GM12878 (cell line): ENCODE results near the gene PLEKHA5. TPM values are rescaled to one million over a fixed set of nuclear protein-coding genes. Genes with fewer than 3 reads are reported as not detected.

ENCODE experiments used
- ATAC-seq: fragments of 200-7000 bp; cut with Tn5 transposase; 3 replicates; pipeline ENCODE4 v1.9.1; 2020; ENCODE audit warnings: mild to moderate bottlenecking, moderate library complexity
- BruUV-seq: library from RNA; stranded (reverse); fragments of 400-500 nt; replicated peaks from 2 replicates; lab custom pipeline; 2021; lab: Mats Ljungman, UMichigan
- CTCF ChIA-PET: fragments of 300-600 bp; sonication (Branson Sonifier 250); formaldehyde crosslinking; extraction: SDS; loops from one replicate; lab custom pipeline; 2021; ENCODE audit warnings: inconsistent platforms; lab: Yijun Ruan, JAX
- POLR2A ChIA-PET: fragments of 350-600 bp; formaldehyde crosslinking; extraction: SDS; loops from one replicate; lab custom pipeline; 2021; ENCODE audit warnings: inconsistent platforms; lab: Charles Lee
- RAD21 ChIA-PET: fragments of 300-600 bp; sonication (Branson Sonifier 250); formaldehyde crosslinking; loops from one replicate; lab custom pipeline; 2023; ENCODE audit warnings: antibody characterized with exemption; ENCODE audit not compliant: unreplicated experiment; lab: Charles Lee
- SMC1A ChIA-PET: fragments of 300-600 bp; sonication (Branson Sonifier 250); formaldehyde crosslinking; loops from one replicate; lab custom pipeline; 2023; ENCODE audit not compliant: unreplicated experiment, uncharacterized antibody; lab: Charles Lee
- DNase-seq: peaks from one replicate; pipeline ENCODE4 v3.0.0-alpha.2; 2011; ENCODE audit warnings: low read depth, low spot score
- FAIRE-seq: peaks from 3 replicates; lab custom pipeline; 2011; peaks lifted over from hg19 to GRCh38; lab: Jason Lieb, UNC
- H2AFZ ChIP-seq: 2 replicates; pipeline ENCODE4 v1.6.0; 2011; ENCODE audit warnings: low read depth, low read length, control low read depth; ENCODE audit not compliant: control insufficient read depth
- H3K27ac ChIP-seq: 2 replicates; pipeline ENCODE4 v1.5.1; 2011; ENCODE audit warnings: control low read depth; ENCODE audit not compliant: control insufficient read depth, insufficient read depth
- H3K27me3 ChIP-seq, 2 experiments: replicated peaks in 1 of 2; 2 replicates each; pipeline versions ENCODE4 v1.6.0 to v1.6.1; 2011; ENCODE audit warnings: low read length in 1 of 2; ENCODE audit not compliant: control insufficient read depth in 2 of 2, insufficient read depth in 2 of 2
- H3K36me3 ChIP-seq, 2 experiments: 2 replicates each; pipeline ENCODE4 v1.5.1; 2011; ENCODE audit warnings: low read length in 1 of 2; ENCODE audit not compliant: control insufficient read depth in 2 of 2, insufficient read depth in 2 of 2
- H3K4me1 ChIP-seq: 2 replicates; pipeline ENCODE4 v1.6.1; 2011; ENCODE audit warnings: mild to moderate bottlenecking, low read length, moderate library complexity, mixed read lengths; ENCODE audit not compliant: control insufficient read depth, insufficient read depth
- H3K4me2 ChIP-seq: 2 replicates; pipeline ENCODE4 v1.6.0; 2011; ENCODE audit warnings: control low read depth; ENCODE audit not compliant: control insufficient read depth, insufficient read depth
- H3K4me3 ChIP-seq: fragments of 200-600 bp; sonication (generic); 2 replicates; pipeline ENCODE4 v1.5.1; 2016
- H3K79me2 ChIP-seq: 2 replicates; pipeline ENCODE4 v1.6.0; 2011; ENCODE audit warnings: low read length; ENCODE audit not compliant: control insufficient read depth, insufficient read depth
- H3K9ac ChIP-seq: 2 replicates; pipeline ENCODE4 v1.8.0; 2011; ENCODE audit warnings: low read length, control low read depth, mixed read lengths; ENCODE audit not compliant: control insufficient read depth, insufficient read depth
- H3K9me3 ChIP-seq: replicated peaks from 3 replicates; pipeline ENCODE4 v1.5.1; 2011; ENCODE audit warnings: mild to moderate bottlenecking, low read length; ENCODE audit not compliant: control insufficient read depth, insufficient read depth
- H4K20me1 ChIP-seq: 2 replicates; pipeline ENCODE4 v1.6.0; 2011; ENCODE audit not compliant: control insufficient read depth, insufficient read depth
- CBX3 ChIP-seq: fragments of 200-600 bp; sonication (generic); IDR thresholded peaks from 2 replicates; pipeline ENCODE4 v1.6.1; 2016; ENCODE audit warnings: low read depth, borderline replicate concordance
- CEBPB ChIP-seq, 2 experiments: fragments of 150-350 bp in 1 of 2; IDR thresholded peaks; 2 replicates each; pipeline ENCODE4 v1.6.1; 2012 to 2014; ENCODE audit warnings: low read depth in 2 of 2, low read length in 2 of 2, borderline replicate concordance in 1 of 2, inconsistent platforms in 1 of 2
- EGR1 ChIP-seq, 2 experiments: IDR thresholded peaks; 1 replicate in 1 of 2; 2 replicates in 1 of 2; pipeline ENCODE4 v1.6.1; 2011 to 2012; ENCODE audit warnings: low read depth in 2 of 2, low read length in 2 of 2, borderline replicate concordance in 1 of 2, mild to moderate bottlenecking in 1 of 2, moderate library complexity in 1 of 2
- MTA2 ChIP-seq: fragments of 450-650 bp; IDR thresholded peaks from 2 replicates; pipeline ENCODE4 v1.6.1; 2016; ENCODE audit warnings: low read depth, mild to moderate bottlenecking, moderate library complexity
- PBX3 ChIP-seq: IDR thresholded peaks from 2 replicates; pipeline ENCODE4 v1.6.1; 2011; ENCODE audit warnings: mild to moderate bottlenecking, low read depth, low read length, moderate library complexity; ENCODE audit not compliant: insufficient replicate concordance
- POU2F2 ChIP-seq: IDR thresholded peaks from 3 replicates; pipeline ENCODE4 v1.6.1; 2011; ENCODE audit warnings: low read depth, mild to moderate bottlenecking, low read length, borderline replicate concordance
- SMAD5 ChIP-seq: IDR thresholded peaks from 2 replicates; pipeline ENCODE4 v1.6.1; 2016; ENCODE audit warnings: antibody characterized with exemption, low read depth
- SRF ChIP-seq, 2 experiments: IDR thresholded peaks; 2 replicates each; pipeline ENCODE4 v1.6.1; 2011; ENCODE audit warnings: low read depth in 2 of 2, low read length in 2 of 2, mild to moderate bottlenecking in 1 of 2, moderate library complexity in 1 of 2
- TAF1 ChIP-seq: IDR thresholded peaks from 2 replicates; pipeline ENCODE4 v1.6.1; 2011; ENCODE audit warnings: mild to moderate bottlenecking, low read depth, low read length, borderline replicate concordance
- ZBTB4 ChIP-seq: fragments of 450-650 bp; formaldehyde crosslinking; IDR thresholded peaks from 2 replicates; pipeline ENCODE4 v1.4.0; 2022; ENCODE audit warnings: mild to moderate bottlenecking, moderate library complexity
- ZNF207 ChIP-seq: fragments of 450-650 bp; IDR thresholded peaks from 2 replicates; pipeline ENCODE4 v1.6.1; 2014; ENCODE audit warnings: antibody characterized with exemption, mild to moderate bottlenecking, borderline replicate concordance
- ZZZ3 ChIP-seq: IDR thresholded peaks from 2 replicates; pipeline ENCODE4 v1.6.1; 2011; ENCODE audit warnings: low read depth; ENCODE audit not compliant: control insufficient read depth, insufficient read length
- WGBS: methylation state at CpG from one replicate; pipeline ENCODE4 v1.1.6; 2016; ENCODE audit warnings: low lambda C conversion rate; ENCODE audit not compliant: insufficient replicate concordance, insufficient coverage; ENCODE audit errors: missing lambda C conversion rate; 5-methylcytosine and 5-hydroxymethylcytosine counted together
- in situ Hi-C: fragments of 300-500 bp; cut with MboI; formaldehyde crosslinking; loops from 9 replicates; pipeline ENCODE4 v1.14.3; 2018; ENCODE audit warnings: mixed read lengths
- intact Hi-C: fragments of 100-400 bp; cut with micrococcal nuclease; formaldehyde crosslinking; loops from one replicate; pipeline ENCODE4 v1.14.2; 2022; ENCODE audit not compliant: unreplicated experiment
- polyA plus RNA-seq, 11 experiments: library from polyadenylated mRNA; depleted of rRNA in 4 of 11; unstranded in 6 of 11; stranded (reverse) in 5 of 11; fragments of >200 nt; fragmentation: Nextera tagmentation in 4 of 11; fragmentation: Illumina TruSeq in 1 of 11; extraction: Ambion mirVana in 4 of 11; extraction: Trizol in 1 of 11; gene quantifications; 1 replicate in 1 of 11; 2 replicates in 10 of 11; pipeline versions ENCODE4 v1.2.1 to v1.2.3, GENCODE V29; 2011 to 2016; ENCODE audit warnings: inconsistent platforms in 2 of 11, missing spikeins in 2 of 11, low read depth in 1 of 11
- total RNA-seq, 4 experiments: library from RNA; depleted of rRNA in 3 of 4; stranded (reverse); fragments of >200 nt in 3 of 4; fragmentation: Illumina TruSeq in 1 of 4; extraction: Trizol in 1 of 4; gene quantifications; 2 replicates each; pipeline versions ENCODE4 v1.2.1 to v1.2.3, GENCODE V29; 2013 to 2021
- TF ChIP-seq, protein P1 (sequence below): fragments of 450-650 bp; IDR thresholded peaks from 2 replicates; pipeline ENCODE4 v1.6.1; 2017; ENCODE audit warnings: mild to moderate bottlenecking, moderate library complexity
- TF ChIP-seq, protein P2 (sequence below): fragments of 450-650 bp; IDR thresholded peaks from 2 replicates; pipeline ENCODE4 v1.6.1; 2017; ENCODE audit warnings: mild to moderate bottlenecking

Gene PLEKHA5
- total and polyA plus RNA-seq, 10 of the 15 experiments (the other 5 are each of a cell fraction or from before 2014, with no cell fraction given): 0.09 to 0.33 (median 0.18) TPM; not detected in 3

GRCh38 chr12:19239102-19239501, 109.6 kb downstream of the PLEKHA5 start:
- 2% methylated on average over 5 of the region's 5 CpGs for WGBS
- ChIA-PET CTCF (interaction anchor here (1.1 kb wide), 1 partner anchor 65 kb away, joined by 3 read pairs; no protein-coding TSS in a partner anchor), RAD21 (no interaction called here), SMC1A (no interaction called here), POLR2A (no interaction called here)
- Histone ChIP-seq H3K4me2 (no peak overlapping the region), H3K9ac (no peak overlapping the region), H3K4me1 (no peaks in the 10 kb centered on the region), H3K4me3 (no peak overlapping the region), H3K27ac (no peak overlapping the region), H3K27me3 (no peaks in the 10 kb centered on the region), H4K20me1 (no peaks in the 10 kb centered on the region), H3K36me3 (no peaks in the 10 kb centered on the region), H3K9me3 (no peaks in the 10 kb centered on the region), H2AFZ (no peak overlapping the region), H3K79me2 (no peaks in the 10 kb centered on the region)
- no TSS peak for BruUV-seq
- no peak for ATAC-seq
- no peak for FAIRE-seq
- intact Hi-C loops: no loop called here
- in situ Hi-C loops: no loop called here
- no peak for DNase-seq
- TF ChIP-seq, protein P1, sequence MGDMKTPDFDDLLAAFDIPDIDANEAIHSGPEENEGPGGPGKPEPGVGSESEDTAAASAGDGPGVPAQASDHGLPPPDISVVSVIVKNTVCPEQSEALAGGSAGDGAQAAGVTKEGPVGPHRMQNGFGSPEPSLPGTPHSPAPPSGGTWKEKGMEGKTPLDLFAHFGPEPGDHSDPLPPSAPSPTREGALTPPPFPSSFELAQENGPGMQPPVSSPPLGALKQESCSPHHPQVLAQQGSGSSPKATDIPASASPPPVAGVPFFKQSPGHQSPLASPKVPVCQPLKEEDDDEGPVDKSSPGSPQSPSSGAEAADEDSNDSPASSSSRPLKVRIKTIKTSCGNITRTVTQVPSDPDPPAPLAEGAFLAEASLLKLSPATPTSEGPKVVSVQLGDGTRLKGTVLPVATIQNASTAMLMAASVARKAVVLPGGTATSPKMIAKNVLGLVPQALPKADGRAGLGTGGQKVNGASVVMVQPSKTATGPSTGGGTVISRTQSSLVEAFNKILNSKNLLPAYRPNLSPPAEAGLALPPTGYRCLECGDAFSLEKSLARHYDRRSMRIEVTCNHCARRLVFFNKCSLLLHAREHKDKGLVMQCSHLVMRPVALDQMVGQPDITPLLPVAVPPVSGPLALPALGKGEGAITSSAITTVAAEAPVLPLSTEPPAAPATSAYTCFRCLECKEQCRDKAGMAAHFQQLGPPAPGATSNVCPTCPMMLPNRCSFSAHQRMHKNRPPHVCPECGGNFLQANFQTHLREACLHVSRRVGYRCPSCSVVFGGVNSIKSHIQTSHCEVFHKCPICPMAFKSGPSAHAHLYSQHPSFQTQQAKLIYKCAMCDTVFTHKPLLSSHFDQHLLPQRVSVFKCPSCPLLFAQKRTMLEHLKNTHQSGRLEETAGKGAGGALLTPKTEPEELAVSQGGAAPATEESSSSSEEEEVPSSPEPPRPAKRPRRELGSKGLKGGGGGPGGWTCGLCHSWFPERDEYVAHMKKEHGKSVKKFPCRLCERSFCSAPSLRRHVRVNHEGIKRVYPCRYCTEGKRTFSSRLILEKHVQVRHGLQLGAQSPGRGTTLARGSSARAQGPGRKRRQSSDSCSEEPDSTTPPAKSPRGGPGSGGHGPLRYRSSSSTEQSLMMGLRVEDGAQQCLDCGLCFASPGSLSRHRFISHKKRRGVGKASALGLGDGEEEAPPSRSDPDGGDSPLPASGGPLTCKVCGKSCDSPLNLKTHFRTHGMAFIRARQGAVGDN: no peak
- no peak for TF ChIP-seq EGR1 (IDR thresholded peaks at IDR 0.05; ENCODE audit: borderline replicate concordance in 1 of 2, low read depth in 2 of 2, low read length in 2 of 2)
- TF ChIP-seq MTA2: no peak
- no peak for TF ChIP-seq SRF (IDR thresholded peaks at IDR 0.05; ENCODE audit: low read depth in 2 of 2, low read length in 2 of 2)
- no peak for TF ChIP-seq CBX3
- no peak for TF ChIP-seq ZBTB4
- no peak for TF ChIP-seq TAF1
- no peak for TF ChIP-seq ZNF207
- TF ChIP-seq CEBPB (IDR thresholded peaks at IDR 0.05; ENCODE audit: borderline replicate concordance in 1 of 2, low read depth in 2 of 2, low read length in 2 of 2): no peak
- no peak for TF ChIP-seq POU2F2
- TF ChIP-seq SMAD5: no peak
- TF ChIP-seq, protein P2, sequence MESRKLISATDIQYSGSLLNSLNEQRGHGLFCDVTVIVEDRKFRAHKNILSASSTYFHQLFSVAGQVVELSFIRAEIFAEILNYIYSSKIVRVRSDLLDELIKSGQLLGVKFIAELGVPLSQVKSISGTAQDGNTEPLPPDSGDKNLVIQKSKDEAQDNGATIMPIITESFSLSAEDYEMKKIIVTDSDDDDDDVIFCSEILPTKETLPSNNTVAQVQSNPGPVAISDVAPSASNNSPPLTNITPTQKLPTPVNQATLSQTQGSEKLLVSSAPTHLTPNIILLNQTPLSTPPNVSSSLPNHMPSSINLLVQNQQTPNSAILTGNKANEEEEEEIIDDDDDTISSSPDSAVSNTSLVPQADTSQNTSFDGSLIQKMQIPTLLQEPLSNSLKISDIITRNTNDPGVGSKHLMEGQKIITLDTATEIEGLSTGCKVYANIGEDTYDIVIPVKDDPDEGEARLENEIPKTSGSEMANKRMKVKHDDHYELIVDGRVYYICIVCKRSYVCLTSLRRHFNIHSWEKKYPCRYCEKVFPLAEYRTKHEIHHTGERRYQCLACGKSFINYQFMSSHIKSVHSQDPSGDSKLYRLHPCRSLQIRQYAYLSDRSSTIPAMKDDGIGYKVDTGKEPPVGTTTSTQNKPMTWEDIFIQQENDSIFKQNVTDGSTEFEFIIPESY: no peak
- TF ChIP-seq ZZZ3: no peak
- TF ChIP-seq PBX3: no peak
